ENCODE measurements around the gene CD9.

- TF ChIP-seq, protein P1, sequence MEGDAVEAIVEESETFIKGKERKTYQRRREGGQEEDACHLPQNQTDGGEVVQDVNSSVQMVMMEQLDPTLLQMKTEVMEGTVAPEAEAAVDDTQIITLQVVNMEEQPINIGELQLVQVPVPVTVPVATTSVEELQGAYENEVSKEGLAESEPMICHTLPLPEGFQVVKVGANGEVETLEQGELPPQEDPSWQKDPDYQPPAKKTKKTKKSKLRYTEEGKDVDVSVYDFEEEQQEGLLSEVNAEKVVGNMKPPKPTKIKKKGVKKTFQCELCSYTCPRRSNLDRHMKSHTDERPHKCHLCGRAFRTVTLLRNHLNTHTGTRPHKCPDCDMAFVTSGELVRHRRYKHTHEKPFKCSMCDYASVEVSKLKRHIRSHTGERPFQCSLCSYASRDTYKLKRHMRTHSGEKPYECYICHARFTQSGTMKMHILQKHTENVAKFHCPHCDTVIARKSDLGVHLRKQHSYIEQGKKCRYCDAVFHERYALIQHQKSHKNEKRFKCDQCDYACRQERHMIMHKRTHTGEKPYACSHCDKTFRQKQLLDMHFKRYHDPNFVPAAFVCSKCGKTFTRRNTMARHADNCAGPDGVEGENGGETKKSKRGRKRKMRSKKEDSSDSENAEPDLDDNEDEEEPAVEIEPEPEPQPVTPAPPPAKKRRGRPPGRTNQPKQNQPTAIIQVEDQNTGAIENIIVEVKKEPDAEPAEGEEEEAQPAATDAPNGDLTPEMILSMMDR (IDR thresholded peaks at IDR 0.05): no peak
- no peak for TF ChIP-seq USF2 (IDR thresholded peaks at IDR 0.05; ENCODE audit: borderline replicate concordance, low read depth, low read length)
- no peak for TF ChIP-seq TCF12 (IDR thresholded peaks at IDR 0.05)
- no peak for TF ChIP-seq TEAD4 (IDR thresholded peaks at IDR 0.05; ENCODE audit: borderline replicate concordance, insufficient read depth)
- TF ChIP-seq RAD21 (IDR thresholded peaks at IDR 0.05; ENCODE audit: low read length): no peak
- TF ChIP-seq, protein P2, sequence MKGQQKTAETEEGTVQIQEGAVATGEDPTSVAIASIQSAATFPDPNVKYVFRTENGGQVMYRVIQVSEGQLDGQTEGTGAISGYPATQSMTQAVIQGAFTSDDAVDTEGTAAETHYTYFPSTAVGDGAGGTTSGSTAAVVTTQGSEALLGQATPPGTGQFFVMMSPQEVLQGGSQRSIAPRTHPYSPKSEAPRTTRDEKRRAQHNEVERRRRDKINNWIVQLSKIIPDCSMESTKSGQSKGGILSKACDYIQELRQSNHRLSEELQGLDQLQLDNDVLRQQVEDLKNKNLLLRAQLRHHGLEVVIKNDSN (IDR thresholded peaks at IDR 0.05; ENCODE audit: borderline replicate concordance, low read depth): no peak
- no peak for TF ChIP-seq POLR2AphosphoS5 (IDR thresholded peaks at IDR 0.05; ENCODE audit: low read depth, low read length)
- TF ChIP-seq TAF1 (IDR thresholded peaks at IDR 0.05; ENCODE audit: borderline replicate concordance, low read depth, low read length): no peak
- TF ChIP-seq EP300 (IDR thresholded peaks at IDR 0.05; ENCODE audit: borderline replicate concordance in 1 of 2, low read depth in 1 of 2, low read length in 1 of 2): no peak
- TF ChIP-seq GATA2 (CRISPR knock-in tag; IDR thresholded peaks at IDR 0.05): no peak
These were observed 22.4 kb upstream of the CD9 start for GRCh38 chr12:6177642-6178358.
